GM19324 (cell line): ENCODE data around the gene SLC35A5.
A peak's percentile ranks its signal among the peaks of the same experiment; 100 is the strongest.
"Not testable (repeated sequence)": the region's sequence is repeated elsewhere in the genome, so short reads cannot be mapped to it uniquely, and the experiment has no call there.

Experiments
- ATAC-seq: cut with Tn5 transposase; IDR thresholded peaks from one replicate; pipeline ENCODE4 v1.9.1; 2021; ENCODE audit warnings: mild to moderate bottlenecking, moderate library complexity; ENCODE audit not compliant: unreplicated experiment, low FRiP score

Gene SLC35A5

GRCh38 chr3:112561734-112562529 is at the start of gene SLC35A5, which contains the start of gene ATG3:
SLC35A5 (plus strand) TSS chr3:112562045; CDS start chr3:112563404, 1,359 bp downstream.
ATG3 (minus strand) TSS chr3:112561962; CDS start chr3:112561528, 434 bp downstream.
- ATAC-seq, result peak; percentile 91

GRCh38 chr3:112512320-112512719 is 49.5 kb upstream of the SLC35A5 start:
- ATAC-seq, result no peak

- peak; percentile 99 for ATAC-seq
Observed at GRCh38 chr3:112514527-112515128, 47.2 kb upstream of the SLC35A5 start.

- not testable (repeated sequence) for ATAC-seq
Observed at GRCh38 chr3:112518970-112519369, 42.9 kb upstream of the SLC35A5 start.

- ATAC-seq, result peak; percentile 46
Observed at GRCh38 chr3:112519424-112520001, 42.3 kb upstream of the SLC35A5 start.

GRCh38 chr3:112524127-112524526 is 37.7 kb upstream of the SLC35A5 start:
- ATAC-seq, result not testable (repeated sequence)

- ATAC-seq, result no peak
Observed at GRCh38 chr3:112530573-112530972, 31.3 kb upstream of the SLC35A5 start.

GRCh38 chr3:112531358-112531781 is 30.5 kb upstream of the SLC35A5 start:
- no peak for ATAC-seq

GRCh38 chr3:112539825-112540650 is 21.8 kb upstream of the SLC35A5 start:
- peak; percentile 86 for ATAC-seq

GRCh38 chr3:112546216-112546759 is 15.6 kb upstream of the SLC35A5 start:
- ATAC-seq, result no peak

GRCh38 chr3:112550859-112551258 is 11.0 kb upstream of the SLC35A5 start:
- ATAC-seq, result no peak

- ATAC-seq, result no peak
Observed at GRCh38 chr3:112555535-112556170, 6.2 kb upstream of the SLC35A5 start.

GRCh38 chr3:112557976-112558375 is 3.9 kb upstream of the SLC35A5 start:
- ATAC-seq, result no peak

- no peak for ATAC-seq
Observed at GRCh38 chr3:112560307-112560706, 1.5 kb upstream of the SLC35A5 start.

- ATAC-seq, result peak; percentile 18
Observed at GRCh38 chr3:112560721-112561483, 943 bp upstream of the SLC35A5 start.

GRCh38 chr3:112561484-112561733 is 436 bp upstream of the SLC35A5 start:
- peak; percentile 61 for ATAC-seq

GRCh38 chr3:112564247-112564939 is 2.5 kb downstream of the SLC35A5 start:
- not testable (repeated sequence) for ATAC-seq

- ATAC-seq, result no peak
Observed at GRCh38 chr3:112564940-112565305, 3.1 kb downstream of the SLC35A5 start.

- no peak for ATAC-seq
Observed at GRCh38 chr3:112568642-112569041, 6.8 kb downstream of the SLC35A5 start.
